ENCODE data around the gene ZNF777.
"Not testable (repeated sequence)": the region's sequence is repeated elsewhere in the genome, so short reads cannot be mapped to it uniquely, and the experiment has no call there.

ZNF777 gene

GRCh38 chr7:149455175-149455950 lies 5.5 kb downstream of the ZNF777 start:
- in situ Hi-C loops (cut with HindIII; ENCODE audit: low sequenced_read_pairs), result no loop called here

- in situ Hi-C loops (cut with HindIII; ENCODE audit: low sequenced_read_pairs), result no loop called here
These were observed 6.1 kb downstream of the ZNF777 start for GRCh38 chr7:149454750-149455149.

GRCh38 chr7:149454006-149454405 lies 6.9 kb downstream of the ZNF777 start:
- in situ Hi-C loops (cut with HindIII; ENCODE audit: low sequenced_read_pairs), result no loop called here

DNA sequence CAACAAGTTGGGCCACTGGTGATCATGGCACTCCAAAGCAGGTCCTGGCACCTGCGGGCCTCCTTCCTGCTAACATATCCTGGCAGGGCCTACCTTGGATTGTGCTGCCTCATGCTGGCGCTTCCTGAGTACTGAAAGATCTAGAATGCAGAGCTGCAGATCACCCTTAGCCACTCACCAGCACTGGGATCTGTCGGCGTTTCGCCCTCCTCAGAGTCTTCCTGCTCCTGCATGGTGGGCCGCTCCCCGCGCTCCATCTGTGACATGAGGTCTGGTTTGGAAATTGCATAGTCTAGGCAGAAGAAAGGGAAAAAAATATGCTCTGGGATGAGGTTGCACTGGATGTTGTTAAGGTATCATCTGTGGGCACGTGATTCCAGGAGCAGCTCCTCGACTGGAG lies 10.0 kb downstream of the ZNF777 start:
- in situ Hi-C loops (cut with HindIII; ENCODE audit: low sequenced_read_pairs), result no loop called here

GRCh38 chr7:149449897-149450296 lies 11.0 kb downstream of the ZNF777 start:
- in situ Hi-C loops (cut with HindIII; ENCODE audit: low sequenced_read_pairs), result no loop called here

DNA sequence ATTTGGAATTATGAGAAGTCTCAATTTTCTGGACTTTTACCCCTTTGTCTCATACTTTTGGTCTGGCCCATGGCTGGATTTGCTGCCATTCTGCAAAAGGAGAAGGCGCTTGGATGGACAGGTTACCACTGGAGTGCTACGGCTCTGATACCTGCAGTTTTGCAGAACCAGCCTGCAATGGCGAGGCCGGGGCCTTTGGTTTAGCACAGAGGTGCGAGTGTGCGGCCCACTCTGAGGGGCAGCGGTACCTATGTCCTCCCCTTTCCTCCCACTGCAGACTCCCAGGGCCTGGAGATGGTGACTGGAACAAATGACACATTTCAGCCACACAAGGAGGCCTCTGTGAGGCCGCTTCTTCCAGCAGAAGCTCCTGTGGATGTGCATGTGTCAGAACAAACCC lies 11.9 kb downstream of the ZNF777 start:
- in situ Hi-C loops (cut with HindIII; ENCODE audit: low sequenced_read_pairs), result no loop called here

GRCh38 chr7:149446026-149446425 lies 14.8 kb downstream of the ZNF777 start:
- in situ Hi-C loops (cut with HindIII; ENCODE audit: low sequenced_read_pairs), result not testable (repeated sequence)

DNA sequence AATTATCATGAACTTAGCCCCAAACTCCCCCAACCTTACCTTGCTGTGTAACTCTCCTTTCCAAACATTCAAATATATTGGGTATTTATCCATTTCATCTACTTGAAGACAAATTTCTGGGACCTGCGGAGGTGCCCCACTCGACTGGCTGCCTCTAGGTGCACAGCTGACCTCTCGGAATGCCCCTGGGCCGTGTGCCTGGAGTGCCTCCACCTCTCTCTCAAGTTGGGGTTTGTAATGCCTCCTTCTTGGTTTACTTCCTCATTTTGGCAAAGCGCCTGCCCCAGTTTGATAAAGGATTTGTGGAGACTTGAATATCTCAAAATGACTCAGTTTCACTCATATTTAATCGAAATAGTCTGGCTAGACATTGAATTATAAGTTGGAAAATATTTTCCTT lies 16.6 kb downstream of the ZNF777 start:
- in situ Hi-C loops (cut with HindIII; ENCODE audit: low sequenced_read_pairs), result no loop called here

GRCh38 chr7:149443523-149443922 lies 17.3 kb downstream of the ZNF777 start:
- in situ Hi-C loops (cut with HindIII; ENCODE audit: low sequenced_read_pairs), result no loop called here

DNA sequence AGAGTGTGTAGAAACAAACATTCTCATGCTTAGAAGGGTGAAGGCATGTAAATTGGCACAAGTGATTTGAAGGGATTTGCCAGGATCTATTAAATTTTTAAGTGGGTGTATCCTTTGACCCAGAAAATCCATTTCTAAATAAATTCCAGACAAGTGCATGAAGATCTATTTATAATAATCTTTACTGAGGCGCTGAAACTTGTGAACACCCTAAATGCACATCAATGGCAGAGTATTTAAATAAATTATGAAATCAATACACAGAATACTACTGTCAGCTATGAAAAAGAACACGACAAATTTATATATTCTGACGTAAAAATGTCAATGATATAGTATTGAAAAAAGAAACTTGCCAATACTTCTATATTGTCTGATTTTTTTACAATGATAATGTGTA lies 17.9 kb downstream of the ZNF777 start:
- in situ Hi-C loops (cut with HindIII; ENCODE audit: low sequenced_read_pairs), result no loop called here

GRCh38 chr7:149440222-149440621 lies 20.6 kb downstream of the ZNF777 start:
- in situ Hi-C loops (cut with HindIII; ENCODE audit: low sequenced_read_pairs), result no loop called here

DNA sequence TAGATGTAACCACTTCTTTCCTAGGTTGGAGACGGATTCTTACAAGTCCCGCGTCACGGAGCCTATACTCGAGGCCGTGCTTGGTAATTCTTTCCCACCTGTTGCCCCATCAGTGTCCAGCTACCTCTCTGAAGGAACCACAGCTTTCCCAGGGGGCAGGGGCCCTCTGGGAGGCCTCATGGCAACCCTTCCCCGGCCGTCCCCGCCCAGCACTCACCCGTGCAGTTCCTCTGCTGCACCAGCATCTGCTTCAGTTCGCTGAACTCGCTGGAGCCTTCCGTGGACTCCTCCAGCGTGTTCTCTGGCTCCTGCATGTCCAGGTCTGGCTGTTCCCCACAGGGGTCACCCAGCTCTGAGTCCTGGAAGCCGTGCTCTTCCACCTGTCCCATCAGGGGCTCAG lies 24.5 kb downstream of the ZNF777 start:
- in situ Hi-C loops (cut with HindIII; ENCODE audit: low sequenced_read_pairs), result no loop called here

GRCh38 chr7:149433124-149433523 lies 27.7 kb downstream of the ZNF777 start:
- in situ Hi-C loops (cut with HindIII; ENCODE audit: low sequenced_read_pairs), result no loop called here

DNA sequence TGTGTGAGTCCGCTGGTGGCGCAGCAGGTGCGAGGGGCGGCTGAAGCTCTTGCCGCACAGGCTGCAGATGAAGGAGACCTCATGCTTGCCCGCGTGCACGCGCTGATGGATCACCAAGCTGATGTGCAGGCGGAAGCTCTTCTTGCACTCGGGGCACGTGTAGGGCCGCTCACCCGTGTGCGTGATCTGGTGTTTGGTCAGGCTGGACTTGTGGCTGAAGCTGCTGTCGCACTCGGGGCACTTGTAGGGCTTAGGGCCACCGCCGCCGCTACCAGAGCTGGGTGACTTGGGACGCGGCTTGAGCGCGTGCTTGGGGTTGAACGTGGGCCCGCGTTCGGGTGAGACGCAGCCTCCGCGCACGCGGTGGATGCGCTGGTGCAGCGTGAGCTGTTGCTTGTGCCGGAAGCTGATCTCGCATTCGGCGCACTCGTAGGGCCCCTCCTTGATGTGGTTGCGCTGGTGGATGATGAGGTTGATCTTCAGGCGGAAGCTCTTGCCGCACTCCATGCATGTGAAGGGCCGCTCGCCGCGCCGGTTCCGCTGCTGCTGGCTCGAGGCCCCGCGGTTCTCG lies 28.7 kb downstream of the ZNF777 start:
- in situ Hi-C loops (cut with HindIII; ENCODE audit: low sequenced_read_pairs), result no loop called here

GRCh38 chr7:149431486-149432120 lies 29.3 kb downstream of the ZNF777 start:
- in situ Hi-C loops (cut with HindIII; ENCODE audit: low sequenced_read_pairs), result no loop called here

- in situ Hi-C loops (cut with HindIII; ENCODE audit: low sequenced_read_pairs), result no loop called here
These were observed 30.7 kb downstream of the ZNF777 start for GRCh38 chr7:149430192-149430591.

DNA sequence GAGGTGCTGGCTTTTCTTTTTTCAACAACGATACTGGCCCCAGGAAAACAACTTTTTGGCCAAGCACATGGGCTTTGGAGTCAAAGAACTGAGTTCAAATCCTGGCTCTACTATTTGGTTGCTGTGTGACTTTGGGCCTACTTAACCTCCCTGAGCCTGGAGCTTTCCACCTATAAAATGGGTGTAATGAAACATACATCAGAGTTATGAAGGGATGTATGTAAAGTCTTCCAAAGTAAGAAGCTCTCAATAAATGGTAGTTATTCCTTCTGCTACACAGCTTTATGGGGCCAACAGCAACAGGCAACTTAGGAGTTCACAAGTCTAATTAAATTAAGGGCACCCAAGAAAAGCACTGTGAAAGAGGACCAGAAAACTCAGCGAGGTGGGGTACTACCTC lies 33.0 kb downstream of the ZNF777 start:
- in situ Hi-C loops (cut with HindIII; ENCODE audit: low sequenced_read_pairs), result no loop called here

DNA sequence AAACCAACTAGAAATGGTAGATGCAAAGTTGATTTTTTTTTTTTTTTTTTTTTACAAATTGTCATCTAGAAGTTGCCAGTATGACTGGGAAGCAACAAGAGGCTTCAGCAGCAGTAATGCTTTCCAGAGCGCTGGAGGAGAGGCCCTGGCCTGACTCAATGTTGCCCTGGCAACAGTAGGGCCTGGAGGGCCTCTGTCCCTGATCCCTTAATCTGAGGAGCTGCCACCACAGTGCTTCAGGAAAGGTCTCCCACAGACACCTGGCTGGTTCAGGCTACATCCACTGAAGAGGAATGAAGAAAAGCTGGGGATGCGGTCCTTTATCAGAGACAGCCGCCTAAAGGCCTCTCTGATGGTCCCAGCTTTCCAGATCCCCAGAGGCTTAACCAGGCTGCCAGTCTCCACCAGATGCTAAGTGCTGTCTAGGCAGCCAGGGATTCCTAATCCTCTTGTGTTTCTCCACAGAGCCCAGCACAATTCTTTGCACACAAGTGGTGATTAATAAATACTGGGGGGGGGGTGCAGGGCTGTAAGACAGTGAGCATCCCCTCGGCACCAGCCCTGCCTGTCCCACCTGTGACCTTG lies 33.7 kb downstream of the ZNF777 start:
- in situ Hi-C loops (cut with HindIII; ENCODE audit: low sequenced_read_pairs), result no loop called here

DNA sequence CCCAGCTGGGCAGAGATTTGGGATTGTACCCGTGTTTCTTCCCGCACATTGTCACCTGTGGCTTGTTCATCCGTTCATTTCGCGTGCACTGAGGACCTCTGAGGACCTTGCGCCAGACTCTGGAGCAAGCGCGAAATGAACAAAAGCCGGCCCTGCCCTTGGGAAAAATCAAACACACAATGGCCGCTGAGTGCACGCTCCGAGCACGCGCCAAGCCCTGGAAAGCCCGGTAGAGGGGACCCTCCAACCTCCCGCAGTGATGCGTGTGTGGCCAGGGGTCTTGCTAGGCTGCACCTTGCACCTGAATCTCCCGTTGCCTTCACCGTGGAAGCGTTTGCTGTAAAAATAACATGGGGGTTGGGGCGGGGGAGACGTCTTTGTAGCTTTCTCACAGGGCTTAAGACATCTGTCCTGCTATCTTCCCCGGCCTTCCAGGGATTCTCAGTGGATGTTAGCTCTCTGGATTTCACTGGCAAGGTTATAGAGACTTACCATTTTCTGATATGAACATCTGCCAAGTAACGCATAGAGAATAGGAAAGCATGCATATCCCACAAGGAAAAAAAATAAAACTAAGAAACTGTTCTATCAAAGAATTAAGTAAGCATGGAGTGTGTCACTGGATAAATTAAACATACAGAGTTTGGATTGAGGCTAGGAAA lies 37.3 kb downstream of the ZNF777 start:
- in situ Hi-C loops (cut with HindIII; ENCODE audit: low sequenced_read_pairs), result no loop called here

DNA sequence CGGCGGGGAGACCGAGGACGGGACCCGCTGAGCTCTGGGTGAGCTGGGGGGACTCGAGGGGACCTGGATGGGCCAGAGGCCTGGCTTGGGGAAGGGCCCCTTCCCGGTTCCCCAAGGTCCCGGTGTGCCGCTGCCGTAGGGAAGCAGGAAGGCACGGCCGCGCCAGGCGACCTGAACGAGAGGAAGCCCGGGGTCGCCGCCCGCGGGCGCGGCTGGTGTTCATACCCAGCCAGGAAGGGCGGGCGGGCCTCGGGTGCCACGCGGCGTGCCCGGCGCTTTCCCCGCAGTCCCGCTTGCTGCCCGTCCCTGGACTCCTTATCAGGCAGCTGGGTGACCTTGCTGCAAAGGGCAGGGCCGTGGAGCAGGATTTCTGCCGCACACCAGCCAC lies 38.0 kb downstream of the ZNF777 start:
- in situ Hi-C loops (cut with HindIII; ENCODE audit: low sequenced_read_pairs), result no loop called here

GRCh38 chr7:149422162-149422913 lies 38.5 kb downstream of the ZNF777 start:
- in situ Hi-C loops (cut with HindIII; ENCODE audit: low sequenced_read_pairs), result no loop called here
